ENCODE data around the gene KIRREL1.

Gene KIRREL1

GRCh38 chr1:157961805-157962762 lies 31.4 kb upstream of the KIRREL1 start:
- H3K4me3 ChIP-seq (replicated peaks; ENCODE audit: low read depth, low read length): no peak overlapping the region
- no peak for TF ChIP-seq CTCF (IDR thresholded peaks at IDR 0.05; ENCODE audit: low read depth, low read length, missing control alignments)
- DNase-seq (ENCODE audit: extremely low read depth, low read depth): no peak

- peak; percentile 90 for TF ChIP-seq CTCF (IDR thresholded peaks at IDR 0.05; ENCODE audit: low read depth, low read length, missing control alignments)
- no peak for DNase-seq (ENCODE audit: extremely low read depth, low read depth)
- no peak overlapping the region for H3K4me3 ChIP-seq (replicated peaks; ENCODE audit: low read depth, low read length)
These were observed 29.7 kb upstream of the KIRREL1 start for GRCh38 chr1:157963713-157964112.

- no peak for TF ChIP-seq CTCF (IDR thresholded peaks at IDR 0.05; ENCODE audit: low read depth, low read length, missing control alignments)
- H3K4me3 ChIP-seq (replicated peaks; ENCODE audit: low read depth, low read length): no peak overlapping the region
- no peak for DNase-seq (ENCODE audit: extremely low read depth, low read depth)
These were observed 27.9 kb upstream of the KIRREL1 start for GRCh38 chr1:157965584-157965983.

- TF ChIP-seq CTCF (IDR thresholded peaks at IDR 0.05; ENCODE audit: low read depth, low read length, missing control alignments): no peak
- no peak for DNase-seq (ENCODE audit: extremely low read depth, low read depth)
- H3K4me3 ChIP-seq (replicated peaks; ENCODE audit: low read depth, low read length): no peak overlapping the region
These were observed 27.4 kb upstream of the KIRREL1 start for GRCh38 chr1:157966031-157966537.

GRCh38 chr1:157967205-157967604 lies 26.2 kb upstream of the KIRREL1 start:
- DNase-seq (ENCODE audit: extremely low read depth, low read depth): no peak
- no peak for TF ChIP-seq CTCF (IDR thresholded peaks at IDR 0.05; ENCODE audit: low read depth, low read length, missing control alignments)

GRCh38 chr1:157968508-157968907 lies 24.9 kb upstream of the KIRREL1 start:
- H3K4me3 ChIP-seq (replicated peaks; ENCODE audit: low read depth, low read length): no peak overlapping the region
- DNase-seq (ENCODE audit: extremely low read depth, low read depth): peak; percentile 90
- TF ChIP-seq CTCF (IDR thresholded peaks at IDR 0.05; ENCODE audit: low read depth, low read length, missing control alignments): no peak

More at GRCh38 chr1:157967205-157967604, 26.2 kb upstream of the KIRREL1 start:
- H3K4me3 ChIP-seq (replicated peaks; ENCODE audit: low read depth, low read length): no peak overlapping the region
